ENCODE results near the gene TBC1D2B.

The TBC1D2B gene

DNA sequence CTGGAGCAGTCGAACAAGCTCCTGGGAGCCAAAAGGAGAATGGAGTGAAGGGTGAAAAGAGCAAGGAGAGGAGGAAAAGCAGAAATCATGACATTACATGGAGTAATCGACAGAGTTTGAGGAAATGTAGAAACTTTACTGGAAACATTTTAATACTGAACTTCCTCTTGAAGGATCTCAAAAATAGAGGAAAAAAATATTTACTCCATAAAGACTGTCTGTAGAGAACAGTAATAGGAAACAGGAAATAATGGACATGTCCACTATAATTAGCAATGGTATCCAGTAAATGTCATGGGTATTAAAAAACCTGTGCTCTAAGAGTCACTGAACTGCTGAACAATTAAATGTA lies 53.0 kb downstream of the TBC1D2B start:
- DNase-seq = no peak

DNA sequence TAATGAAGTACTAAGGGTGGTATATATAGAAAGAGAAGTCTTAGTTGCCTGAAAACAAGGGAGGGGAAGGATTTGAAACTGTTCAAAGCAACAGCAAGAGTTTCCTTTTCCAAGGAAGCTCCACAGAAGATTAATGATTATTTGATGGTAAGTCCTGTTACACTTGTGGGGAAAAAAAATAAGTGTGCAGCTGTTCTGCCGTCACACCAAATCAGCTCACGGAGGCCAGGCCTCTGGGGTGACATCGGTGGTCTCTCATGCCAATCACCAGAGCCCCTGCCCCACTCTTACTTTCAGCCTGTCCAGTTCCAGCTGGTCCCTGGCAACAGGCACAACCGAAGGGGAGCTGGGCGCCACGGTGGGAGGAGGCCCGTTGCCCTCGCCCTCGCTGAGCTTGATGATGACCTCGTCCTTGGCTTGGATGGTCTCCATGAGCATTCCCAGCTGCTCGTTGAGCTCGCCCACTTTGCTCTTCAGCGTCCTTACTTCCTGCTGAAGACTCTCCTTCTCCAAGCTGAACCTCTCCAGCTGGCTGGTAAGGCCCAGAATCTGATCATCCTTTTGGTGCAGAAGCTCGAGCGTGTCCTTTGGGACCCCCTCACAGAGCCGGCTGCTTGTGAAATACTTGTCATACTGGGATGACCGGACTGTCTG lies 53.5 kb downstream of the TBC1D2B start:
- no peak for DNase-seq

DNA sequence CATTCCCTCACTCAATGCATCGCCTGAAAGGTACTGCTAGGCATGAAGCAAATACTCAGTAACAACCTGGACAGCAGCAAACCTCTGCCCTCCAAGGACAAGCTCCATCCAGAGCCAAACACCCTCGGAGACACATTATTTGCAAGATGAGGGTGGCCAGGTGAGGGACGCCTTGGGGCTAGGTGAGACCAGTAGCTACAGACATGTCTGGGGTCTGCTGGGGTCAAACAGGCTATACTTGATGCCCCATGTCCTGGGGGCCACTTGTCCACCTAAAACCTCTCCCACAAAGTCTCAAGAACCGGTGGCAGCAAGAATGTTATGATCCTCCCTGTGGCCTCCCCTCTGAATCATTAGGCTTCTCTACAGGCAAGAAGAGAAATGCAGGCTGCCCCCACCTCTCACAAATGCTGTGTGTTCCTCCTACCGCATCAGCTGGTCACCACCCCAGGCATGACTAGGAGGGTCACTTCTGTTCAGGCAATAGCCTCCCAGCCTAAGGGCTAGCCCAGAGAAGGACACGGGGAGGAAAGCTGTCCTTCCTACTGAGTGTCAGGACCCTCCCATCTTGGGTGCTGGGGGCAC lies 54.3 kb downstream of the TBC1D2B start:
- no peak for DNase-seq

DNA sequence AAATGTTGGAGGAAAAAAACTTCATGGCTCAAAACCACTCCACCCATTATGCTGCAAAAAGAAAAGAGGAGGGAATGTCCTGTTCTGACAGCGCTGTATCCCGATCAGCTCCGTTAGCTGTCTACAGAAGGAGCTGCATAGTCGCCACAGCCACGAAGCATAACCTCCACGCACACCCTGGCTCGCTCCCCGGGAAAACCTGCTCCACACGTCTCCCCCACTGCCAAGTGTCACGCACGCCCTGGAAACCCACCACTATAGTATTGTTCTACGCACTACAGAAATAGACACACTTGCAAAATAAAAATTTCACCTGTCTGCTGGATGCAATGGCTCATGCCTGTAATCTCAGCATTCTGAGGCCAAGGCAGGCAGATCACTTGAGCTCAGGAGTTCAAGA lies 55.8 kb downstream of the TBC1D2B start:
- no peak for DNase-seq

DNA sequence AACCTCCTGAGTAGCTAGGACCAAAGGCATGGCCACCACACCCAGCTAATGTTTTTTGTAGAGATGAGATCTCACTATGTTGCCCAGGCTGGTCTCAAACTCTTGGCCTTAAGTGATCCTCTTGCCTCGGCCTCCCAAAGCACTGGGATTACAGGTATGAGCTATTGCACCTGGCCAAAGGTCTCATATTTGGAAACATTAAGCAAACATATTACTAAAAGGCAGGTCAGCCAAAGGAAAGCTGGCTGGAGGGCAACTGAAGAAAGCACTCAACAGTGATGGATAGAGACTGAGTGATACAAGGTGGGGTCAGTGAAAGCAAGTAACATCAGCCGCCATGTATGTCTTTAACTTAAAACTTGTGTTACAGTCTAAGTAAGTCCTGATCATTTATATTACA lies 57.5 kb downstream of the TBC1D2B start:
- DNase-seq = no peak

DNA sequence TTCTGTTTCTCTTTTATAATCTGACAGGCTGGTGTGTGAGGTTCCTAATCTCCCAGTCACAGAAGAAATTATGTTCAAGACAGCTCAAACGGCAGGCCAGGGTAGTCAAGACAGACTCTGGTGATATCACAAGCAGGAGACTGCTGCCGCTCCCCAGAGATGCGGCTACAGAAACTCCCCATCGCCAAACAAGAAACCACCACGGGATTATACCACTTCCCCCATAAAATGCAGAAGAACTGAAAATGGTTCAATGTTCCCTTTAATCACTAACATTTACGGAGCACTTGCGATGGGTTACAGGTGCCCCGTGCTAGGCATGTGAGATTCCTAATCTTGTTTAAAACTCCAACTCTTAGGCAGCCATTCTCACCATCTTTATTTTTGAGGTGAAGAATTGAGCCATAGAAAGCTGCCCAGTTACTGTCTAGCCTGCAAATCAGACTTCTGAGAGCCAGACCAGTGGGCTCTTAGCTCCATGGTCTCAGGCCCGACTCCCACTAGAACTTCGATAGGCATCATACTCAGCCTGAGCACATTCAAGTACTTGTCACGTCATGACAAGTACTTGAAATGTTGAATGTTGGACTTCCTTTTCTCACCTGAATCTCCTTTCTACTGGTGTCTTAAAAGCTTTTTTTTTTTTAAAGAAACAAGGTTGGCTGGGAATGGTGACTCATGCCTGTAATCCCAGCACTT lies 58.4 kb downstream of the TBC1D2B start:
- DNase-seq = no peak

DNA sequence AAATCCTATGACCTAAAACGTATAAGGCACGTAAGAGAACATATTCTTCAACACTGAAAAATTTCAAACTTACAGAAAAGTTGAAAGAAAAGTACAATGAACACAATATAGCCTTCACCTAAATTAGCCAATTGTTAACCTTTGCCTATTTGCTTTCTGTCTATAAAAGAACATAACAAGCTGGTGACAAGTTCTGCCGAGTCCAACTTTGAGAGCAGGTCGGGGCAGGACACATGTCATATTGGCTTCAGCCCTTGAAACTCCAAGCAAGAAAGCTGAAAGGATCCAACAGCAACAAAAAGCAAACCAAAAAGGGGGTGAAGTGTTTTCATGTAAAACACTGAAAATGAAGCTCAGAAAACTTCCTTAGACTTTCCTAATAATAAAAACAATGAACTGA lies 59.1 kb downstream of the TBC1D2B start:
- DNase-seq = no peak

DNA sequence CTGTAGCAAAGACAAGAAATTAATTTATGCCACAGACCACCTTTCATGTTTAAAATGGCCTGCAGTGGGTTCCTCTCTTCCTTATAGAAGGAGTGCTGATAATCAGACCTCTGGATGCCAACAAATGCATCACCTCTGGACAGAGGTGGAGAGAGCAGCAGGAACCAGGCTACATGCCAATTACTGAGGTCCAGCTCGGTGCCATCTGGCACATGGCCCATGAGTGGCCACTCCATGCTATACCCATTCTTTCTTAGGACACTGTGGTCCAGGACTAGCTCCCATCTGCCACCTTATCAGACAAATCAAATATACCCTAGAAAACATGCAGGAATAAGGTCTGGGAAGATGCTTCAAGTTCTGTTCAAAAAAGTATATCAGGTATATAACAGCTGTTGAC lies 60.7 kb downstream of the TBC1D2B start:
- no peak for DNase-seq

DNA sequence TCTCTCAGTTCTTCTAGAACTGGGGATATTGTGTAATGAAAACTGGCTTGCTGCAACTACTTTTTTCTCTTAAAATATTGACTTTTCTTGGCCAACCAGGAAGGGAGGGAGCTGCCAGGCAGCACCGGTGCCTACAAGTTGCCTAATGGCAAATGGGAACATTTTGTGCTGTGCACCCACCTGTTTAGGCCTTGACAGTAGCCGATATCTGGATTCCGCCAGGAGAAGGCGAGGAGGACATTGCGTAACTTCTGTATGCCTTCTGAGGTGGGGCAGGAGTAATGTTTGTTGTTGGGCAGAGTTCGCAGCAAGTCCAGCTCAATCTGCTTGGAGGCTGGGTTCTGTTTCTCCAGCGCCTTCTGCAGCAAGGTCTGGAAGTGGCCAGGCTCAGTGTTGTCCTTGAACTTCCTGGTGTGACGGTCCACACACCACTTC lies 64.9 kb downstream of the TBC1D2B start:
- DNase-seq = no peak

DNA sequence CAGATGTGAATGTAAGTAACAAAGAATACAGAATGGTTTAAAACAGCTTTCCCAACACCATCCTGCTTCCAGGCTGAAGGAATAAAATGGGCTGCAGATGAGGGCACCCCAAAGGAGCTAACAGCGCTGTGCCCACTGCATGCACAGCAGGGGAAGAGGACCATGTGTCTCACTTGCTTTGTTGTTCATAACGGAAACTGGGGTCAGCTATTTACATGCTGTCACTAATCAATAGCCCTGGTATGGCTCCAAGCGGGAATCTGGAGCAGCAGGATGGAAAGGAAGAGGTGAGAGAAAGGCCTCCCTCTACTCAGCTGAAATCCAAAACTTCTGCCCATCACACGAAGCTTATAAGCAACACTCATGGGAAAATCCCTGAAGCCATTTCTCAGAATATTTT lies 67.4 kb downstream of the TBC1D2B start:
- no peak for DNase-seq

DNA sequence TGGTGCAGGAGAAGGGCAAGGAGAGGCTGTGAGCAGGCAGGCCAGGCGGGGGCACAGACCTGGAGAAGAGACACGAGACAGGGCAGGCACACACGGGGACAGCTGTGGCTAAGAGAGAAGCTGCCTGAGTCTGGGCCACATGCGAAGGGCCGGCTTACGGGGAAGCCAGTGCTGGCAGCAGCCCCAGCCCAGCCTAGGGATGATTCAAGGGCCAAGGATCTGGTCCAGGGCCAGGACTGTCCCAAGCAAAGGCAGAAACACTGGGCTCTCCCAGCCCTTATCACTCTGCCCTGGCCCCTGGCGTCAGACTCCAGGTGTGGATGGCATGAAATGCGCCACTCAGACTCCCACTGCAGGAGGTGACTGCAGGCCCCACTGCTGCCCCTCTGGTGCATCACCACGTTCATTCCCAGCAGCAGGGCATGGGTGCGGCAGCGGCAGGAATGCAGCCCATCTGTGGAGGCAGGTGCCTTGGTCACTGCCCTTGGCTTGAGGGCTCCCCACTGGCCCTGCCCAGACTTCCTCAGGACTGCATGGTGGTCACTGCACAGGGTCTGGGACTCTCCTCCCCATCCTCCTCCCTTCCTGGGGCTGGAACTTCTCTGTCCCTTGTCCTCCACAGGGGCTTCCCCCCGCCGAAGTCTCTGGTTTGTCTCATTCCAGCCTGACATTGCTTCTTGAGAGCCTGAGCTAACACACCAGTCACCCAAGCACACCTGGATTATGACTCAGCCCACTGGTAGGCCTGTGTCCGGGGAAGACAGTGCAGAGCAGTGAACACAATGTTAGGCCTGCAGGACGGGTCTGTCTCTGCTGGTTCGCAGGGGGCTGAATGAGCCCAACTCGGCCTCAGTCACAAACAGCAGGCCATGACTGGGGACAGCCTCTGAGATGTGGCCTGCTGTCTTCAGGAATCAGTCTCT lies 69.3 kb downstream of the TBC1D2B start:
- no peak for DNase-seq

DNA sequence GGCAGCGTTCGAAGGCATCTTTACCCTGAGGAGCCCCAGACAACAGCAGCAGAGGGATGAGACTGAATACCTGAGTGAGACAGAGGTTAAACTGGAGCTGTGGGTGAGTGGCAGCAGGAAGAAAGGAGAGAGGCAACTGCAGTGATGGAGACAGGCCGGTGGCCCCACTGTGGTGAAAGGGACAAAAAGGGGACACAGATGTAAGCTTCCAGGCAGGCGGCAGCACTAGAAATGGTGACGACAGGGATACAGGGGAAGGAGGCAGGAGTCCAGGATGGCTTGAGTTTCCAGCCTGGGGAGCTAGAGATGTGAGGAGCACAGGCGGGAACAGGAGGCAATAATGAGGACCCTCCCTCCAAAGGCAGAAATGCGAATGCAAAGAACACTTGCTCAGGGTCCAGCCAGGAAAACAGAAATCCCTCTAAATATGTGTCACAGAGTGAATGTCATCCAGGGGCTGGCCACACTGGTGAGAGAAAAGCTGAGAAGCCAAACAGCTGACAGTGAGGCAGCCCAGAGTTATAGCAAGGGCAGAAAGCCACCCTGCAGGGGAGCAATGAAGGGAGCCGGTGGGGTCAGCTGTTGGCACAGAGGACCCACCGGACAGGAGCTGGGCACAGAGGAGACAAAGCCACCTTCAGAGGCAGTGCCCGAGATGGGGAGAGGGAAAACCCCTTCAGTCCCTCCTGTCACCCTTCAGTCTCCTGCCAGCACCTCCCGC lies 70.1 kb downstream of the TBC1D2B start:
- no peak for DNase-seq

DNA sequence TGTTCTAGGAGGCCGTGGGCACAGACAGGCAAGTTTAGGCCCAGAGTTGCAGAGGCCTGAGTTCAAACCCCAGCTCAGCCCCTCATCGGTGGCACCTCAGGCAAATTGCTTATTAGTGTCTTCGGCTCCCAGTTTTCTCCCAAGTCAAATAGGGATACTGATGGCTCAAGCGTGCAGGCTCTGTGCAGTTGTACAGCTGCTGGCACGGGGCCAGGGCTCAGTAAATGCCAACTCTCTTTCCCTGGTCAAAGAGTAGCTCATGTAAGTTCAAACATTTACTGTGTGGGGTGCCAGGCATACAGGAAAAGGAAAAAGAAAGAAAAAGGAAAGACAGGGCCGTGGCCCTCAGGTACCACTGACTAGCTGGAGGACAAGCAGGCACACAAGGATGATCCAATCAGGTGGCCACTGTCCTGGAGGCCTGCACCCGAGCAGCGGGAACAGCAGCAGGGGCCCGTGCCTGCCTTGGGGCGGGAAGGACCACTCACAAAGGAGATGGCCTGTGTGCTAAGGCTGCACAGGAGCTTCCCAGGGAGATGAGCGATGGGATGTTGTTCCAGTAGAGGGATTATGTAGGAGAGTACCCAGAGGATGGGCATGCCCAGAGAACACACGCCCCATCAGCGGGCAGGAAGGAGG lies 70.8 kb downstream of the TBC1D2B start:
- no peak for DNase-seq

DNA sequence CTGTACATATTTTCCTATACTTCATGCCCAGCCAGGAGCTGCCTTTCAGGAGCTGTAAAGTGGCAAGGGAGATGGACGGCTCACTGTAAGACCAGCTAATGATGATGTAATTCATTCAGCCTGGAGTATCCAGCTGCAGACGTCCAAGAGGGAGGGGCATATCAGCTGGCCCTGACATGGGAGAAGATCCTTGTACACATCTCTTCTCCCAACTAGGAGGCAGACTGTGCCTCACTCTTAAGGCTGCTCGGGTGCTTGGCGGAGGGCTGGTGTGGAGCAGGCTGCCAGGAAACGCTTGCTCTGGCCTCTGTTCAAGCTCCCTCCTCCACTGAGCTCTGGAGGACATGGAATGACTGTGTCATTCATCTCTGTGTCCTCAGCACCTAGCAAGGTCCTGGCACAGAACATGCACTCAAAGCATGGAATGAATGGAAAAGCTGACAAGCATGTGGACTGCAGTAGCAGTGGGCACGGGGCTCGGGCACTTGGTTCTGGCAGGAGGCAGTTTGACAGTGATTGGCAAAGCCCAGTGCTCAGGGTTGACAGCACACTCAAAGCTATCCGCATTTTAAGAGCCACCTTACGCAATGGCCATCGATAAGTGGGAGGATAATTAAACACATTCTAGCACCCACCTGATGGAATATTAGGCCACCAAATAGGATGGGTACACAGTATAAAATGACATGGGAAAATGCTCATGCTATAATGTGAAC lies 72.4 kb downstream of the TBC1D2B start:
- DNase-seq = peak; percentile 8

DNA sequence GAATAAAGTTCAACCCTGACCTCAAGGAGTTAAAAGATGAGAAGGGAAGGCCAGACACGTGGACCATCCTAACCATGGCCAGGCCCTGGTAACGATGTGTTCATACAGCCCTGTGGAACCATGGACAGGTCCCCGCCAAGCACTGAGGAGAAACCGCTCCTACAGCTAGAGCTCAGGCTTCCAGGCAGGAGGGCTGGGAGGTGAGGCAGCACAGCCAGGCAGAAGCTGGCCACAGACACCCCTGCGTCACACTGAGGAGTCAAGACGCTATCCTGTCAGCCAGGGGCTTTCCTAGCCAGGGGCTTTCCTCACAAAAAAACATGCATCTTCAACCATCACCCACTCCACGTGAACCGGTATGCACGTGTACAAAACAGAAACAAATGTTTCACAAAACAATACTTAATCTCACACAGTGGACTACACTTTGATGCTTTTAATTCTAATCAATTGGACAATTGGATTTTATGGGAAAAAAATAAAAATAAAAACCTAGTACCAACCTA lies 73.2 kb downstream of the TBC1D2B start:
- no peak for DNase-seq

DNA sequence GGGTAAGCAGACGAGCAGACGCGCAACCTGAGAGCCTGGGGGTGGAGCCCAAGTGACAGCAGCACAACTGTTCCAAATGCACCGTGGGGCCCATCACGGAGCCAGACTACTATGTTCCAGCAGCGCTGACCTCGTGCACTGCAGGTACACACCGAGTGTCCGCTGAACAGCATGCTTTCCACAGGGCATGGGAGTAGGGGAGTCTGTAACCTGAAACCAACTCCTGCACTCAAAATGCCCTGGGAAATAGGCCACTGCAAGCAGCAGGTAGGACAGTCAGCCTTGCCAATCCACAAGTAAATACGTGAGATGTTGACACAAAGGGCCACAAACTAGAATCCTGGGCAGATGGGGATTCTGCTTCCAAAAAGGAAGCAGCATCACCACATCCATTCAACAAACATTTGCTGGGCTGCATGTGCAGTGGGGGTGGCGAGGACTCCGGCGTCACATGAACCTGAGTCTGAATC lies 73.9 kb downstream of the TBC1D2B start:
- DNase-seq = peak; percentile 44

DNA sequence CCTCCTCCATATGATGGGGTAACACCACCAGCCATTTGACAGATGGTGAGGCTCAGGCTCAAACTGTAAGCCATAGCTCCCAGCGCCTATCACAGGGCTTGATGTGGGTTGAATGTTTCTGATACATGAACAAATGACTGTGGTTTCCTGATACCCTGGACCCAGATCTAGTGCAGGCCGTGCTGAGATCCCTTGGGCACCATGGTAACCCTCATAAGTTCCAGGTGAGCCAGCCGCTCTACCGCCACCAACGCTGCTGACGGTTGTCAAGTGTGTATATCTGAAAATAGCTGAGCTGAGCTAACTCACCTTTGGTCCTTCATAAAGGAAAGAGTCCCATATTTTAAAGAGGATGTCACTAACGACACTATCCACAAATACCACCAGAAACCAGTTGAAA lies 74.5 kb downstream of the TBC1D2B start:
- no peak for DNase-seq

DNA sequence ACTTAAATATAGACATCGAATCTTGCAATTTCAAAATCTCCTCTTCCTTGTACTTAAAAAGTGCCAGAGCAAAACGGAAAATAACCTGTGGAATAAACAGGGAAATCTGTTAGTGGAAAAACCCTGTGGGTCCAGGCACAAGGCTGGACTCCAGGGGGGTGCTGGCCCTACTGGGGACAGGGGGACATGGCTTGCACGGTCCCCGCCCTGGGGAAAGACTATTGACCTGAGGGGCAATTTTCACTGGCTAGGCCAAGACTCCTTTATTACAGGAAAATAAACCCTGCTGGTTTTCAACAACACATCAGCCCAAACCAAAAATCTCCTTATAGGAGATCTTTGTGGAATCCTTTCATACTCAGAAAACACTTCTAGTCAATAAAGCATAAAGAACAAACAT lies 75.9 kb downstream of the TBC1D2B start:
- DNase-seq = no peak

DNA sequence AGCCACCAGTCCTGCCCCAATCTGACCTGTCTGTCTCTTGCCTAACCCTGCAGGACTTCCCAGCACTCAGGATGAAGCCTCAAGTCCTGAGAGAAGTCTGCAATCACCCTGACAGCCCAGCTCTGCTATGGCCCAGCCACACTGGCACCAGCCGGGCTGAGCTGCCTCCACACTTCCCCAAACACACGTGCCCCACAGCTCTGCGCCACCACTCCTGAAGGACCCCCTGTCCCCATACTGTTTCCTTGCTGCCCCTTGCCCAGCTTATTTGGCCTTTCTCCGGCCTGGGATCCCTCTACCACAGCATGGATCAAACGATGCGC lies 76.6 kb downstream of the TBC1D2B start:
- no peak for DNase-seq

DNA sequence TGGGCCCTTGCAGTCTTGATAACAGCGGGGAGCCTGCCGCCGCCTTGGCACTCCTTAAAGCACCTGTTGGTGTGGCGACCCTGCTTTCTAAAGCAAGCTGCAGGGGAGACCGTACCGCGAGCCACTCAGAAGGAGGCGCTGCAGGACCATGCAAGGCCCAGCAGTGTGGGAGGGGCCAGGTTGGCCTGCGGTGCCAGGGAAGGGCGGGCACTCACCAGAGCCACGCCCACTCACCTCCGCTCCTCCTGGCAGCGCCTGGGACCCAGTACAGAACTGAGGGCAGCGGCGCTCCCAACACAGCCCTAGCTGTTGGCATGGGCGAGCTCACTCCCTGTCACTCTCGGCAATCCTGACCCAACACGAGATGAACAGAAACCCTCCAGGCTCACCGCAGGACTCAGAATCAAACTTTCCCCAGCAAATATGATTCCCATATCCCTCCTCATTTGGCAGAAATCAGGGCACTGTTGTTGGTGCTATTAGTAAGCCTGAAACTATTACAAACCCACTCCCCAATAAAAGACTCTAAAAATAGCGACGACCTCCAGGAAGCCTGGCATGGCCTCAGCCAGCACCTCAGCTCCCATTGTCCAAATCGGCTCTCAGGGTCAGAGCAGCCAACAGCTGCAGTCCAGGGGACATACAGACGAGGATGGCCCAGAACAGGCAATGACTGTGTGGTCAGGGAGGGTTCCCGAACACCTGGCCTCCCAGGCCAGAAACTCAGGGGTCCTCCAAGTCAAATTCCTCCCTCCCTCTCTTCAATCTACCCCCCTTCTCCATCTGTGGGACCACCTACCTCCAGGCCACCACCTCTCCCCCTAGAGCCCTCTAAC lies 77.2 kb downstream of the TBC1D2B start:
- no peak for DNase-seq

DNA sequence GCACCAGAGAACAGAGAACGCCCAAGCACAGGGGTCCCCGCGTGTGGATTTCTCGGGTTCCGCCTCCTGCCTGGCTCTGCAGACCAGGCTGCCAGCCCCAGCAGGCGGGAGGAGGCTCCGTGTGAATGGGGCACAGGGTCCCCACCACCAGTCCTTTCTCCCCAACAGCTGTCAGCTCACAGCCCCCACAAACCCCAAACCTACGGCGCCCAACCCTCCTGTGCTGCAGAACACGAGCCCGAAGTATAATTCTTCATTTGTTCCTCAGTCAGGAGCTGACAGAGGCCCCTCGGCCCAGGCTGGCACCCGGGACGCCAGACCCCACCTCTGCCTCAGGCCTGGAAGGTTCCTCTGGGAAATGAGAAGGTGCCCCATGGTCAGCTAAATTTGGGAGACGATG lies 78.0 kb downstream of the TBC1D2B start:
- no peak for DNase-seq
